A673 (cell line): ENCODE measurements around the gene HCFC2.

Source experiments
- EZH2 ChIP-seq: fragments of 200-600 bp; sonication (generic); IDR thresholded peaks from 2 replicates; pipeline ENCODE4 v1.6.1; 2017; ENCODE audit warnings: borderline replicate concordance, low read depth, mild to moderate bottlenecking, mixed read lengths, antibody characterized with exemption, low read length; ENCODE audit not compliant: poor library complexity, severe bottlenecking
- TF ChIP-seq, protein P1 (sequence below): fragments of 300-800, 200-600 bp; sonication (generic); conservative IDR thresholded peaks from 2 replicates; pipeline ENCODE4 v1.5.1; 2017; ENCODE audit warnings: low read depth, mild to moderate bottlenecking, antibody characterized with exemption, low read length, moderate library complexity, mixed read lengths

DNA sequence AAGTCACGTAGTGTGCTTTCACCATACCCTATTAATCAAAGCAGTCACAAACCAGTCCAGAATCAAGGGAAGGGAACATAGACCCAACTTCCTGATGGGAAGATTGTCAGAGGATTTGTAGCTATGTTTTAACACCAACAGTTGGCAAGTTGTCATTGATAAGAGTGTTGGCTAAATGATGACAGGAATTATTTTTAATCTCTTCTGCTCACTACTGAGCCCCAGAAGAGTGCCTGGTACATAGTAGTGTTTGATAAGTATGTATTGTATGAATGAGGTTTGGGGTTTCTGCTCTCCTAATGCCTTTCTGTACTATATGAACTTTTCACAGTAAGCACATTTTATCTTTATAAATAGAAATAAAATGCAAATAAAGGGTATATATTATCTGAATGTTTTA, 14.7 kb downstream of the HCFC2 start:
- TF ChIP-seq, protein P1, sequence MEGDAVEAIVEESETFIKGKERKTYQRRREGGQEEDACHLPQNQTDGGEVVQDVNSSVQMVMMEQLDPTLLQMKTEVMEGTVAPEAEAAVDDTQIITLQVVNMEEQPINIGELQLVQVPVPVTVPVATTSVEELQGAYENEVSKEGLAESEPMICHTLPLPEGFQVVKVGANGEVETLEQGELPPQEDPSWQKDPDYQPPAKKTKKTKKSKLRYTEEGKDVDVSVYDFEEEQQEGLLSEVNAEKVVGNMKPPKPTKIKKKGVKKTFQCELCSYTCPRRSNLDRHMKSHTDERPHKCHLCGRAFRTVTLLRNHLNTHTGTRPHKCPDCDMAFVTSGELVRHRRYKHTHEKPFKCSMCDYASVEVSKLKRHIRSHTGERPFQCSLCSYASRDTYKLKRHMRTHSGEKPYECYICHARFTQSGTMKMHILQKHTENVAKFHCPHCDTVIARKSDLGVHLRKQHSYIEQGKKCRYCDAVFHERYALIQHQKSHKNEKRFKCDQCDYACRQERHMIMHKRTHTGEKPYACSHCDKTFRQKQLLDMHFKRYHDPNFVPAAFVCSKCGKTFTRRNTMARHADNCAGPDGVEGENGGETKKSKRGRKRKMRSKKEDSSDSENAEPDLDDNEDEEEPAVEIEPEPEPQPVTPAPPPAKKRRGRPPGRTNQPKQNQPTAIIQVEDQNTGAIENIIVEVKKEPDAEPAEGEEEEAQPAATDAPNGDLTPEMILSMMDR, result no peak
- no peak for TF ChIP-seq EZH2
